K562 (cell line): ENCODE measurements around the gene SMC1A. TPM values are rescaled to one million over a fixed set of nuclear protein-coding genes. Genes with fewer than 3 reads are reported as not detected.

Source experiments
- ATAC-seq: fragments of 200-7000 bp; cut with Tn5 transposase; 3 replicates; pipeline ENCODE4 v1.9.1; 2020; ENCODE audit warnings: moderate library complexity
- BruUV-seq: library from RNA; stranded (reverse); fragments of 400-500 nt; replicated peaks from 2 replicates; lab custom pipeline; 2021; lab: Mats Ljungman, UMichigan
- CTCF ChIA-PET: fragments of 300-600 bp; formaldehyde crosslinking; extraction: SDS; loops from one replicate; lab custom pipeline; 2021; ENCODE audit warnings: low intra/inter-chr PET ratio; lab: Yijun Ruan, JAX
- POLR2A ChIA-PET: fragments of 300-600, 350-650 bp; sonication (Branson Sonifier 250); formaldehyde crosslinking; extraction: SDS; loops from one replicate; lab custom pipeline; 2021; ENCODE audit warnings: antibody characterized with exemption, inconsistent platforms; lab: Yijun Ruan, JAX
- DNase-seq, 4 experiments: peaks; one replicate each; pipeline versions ENCODE4 v3.0.0 to v3.0.0-alpha.2; 2011 to 2018; ENCODE audit warnings: low spot score in 3 of 4, mixed read lengths in 3 of 4; ENCODE audit errors: extremely low read depth in 1 of 4
- FAIRE-seq: peaks from 2 replicates; lab custom pipeline; 2011; peaks lifted over from hg19 to GRCh38; lab: Jason Lieb, UNC
- H2AFZ ChIP-seq: 2 replicates; pipeline ENCODE4 v1.6.0; 2011; ENCODE audit warnings: low read depth, low read length, control low read depth, inconsistent platforms
- H3K27ac ChIP-seq: fragments of 200-600 bp; 3 replicates; pipeline ENCODE4 v1.8.0; 2011; ENCODE audit warnings: low read depth, mild to moderate bottlenecking, control low read depth, inconsistent platforms, low read length, moderate library complexity, mixed read lengths; ENCODE audit errors: extremely low read depth
- H3K27me3 ChIP-seq, 2 experiments: fragments of 300-600 bp in 1 of 2; 2 replicates in 1 of 2; 3 replicates in 1 of 2; pipeline versions ENCODE4 v1.6.0 to v1.8.0; 2011; ENCODE audit warnings: inconsistent platforms in 2 of 2, low read length in 2 of 2, mild to moderate bottlenecking in 1 of 2, mixed read lengths in 1 of 2, moderate library complexity in 1 of 2; ENCODE audit not compliant: control insufficient read depth in 2 of 2, insufficient read depth in 2 of 2
- H3K36me3 ChIP-seq: fragments of 300-600 bp; 3 replicates; pipeline ENCODE4 v1.8.0; 2011; ENCODE audit warnings: mild to moderate bottlenecking, low read length, inconsistent platforms; ENCODE audit not compliant: control insufficient read depth, insufficient read depth
- H3K4me1 ChIP-seq, 2 experiments: fragments of 200-600 bp in 1 of 2; replicated peaks in 1 of 2; 2 replicates in 1 of 2; 3 replicates in 1 of 2; pipeline versions ENCODE4 v1.5.1 to v1.8.0; 2011; ENCODE audit warnings: inconsistent platforms in 2 of 2, low read length in 2 of 2, mild to moderate bottlenecking in 1 of 2, mixed read lengths in 1 of 2, moderate library complexity in 1 of 2; ENCODE audit not compliant: control insufficient read depth in 2 of 2, insufficient read depth in 2 of 2
- H3K4me2 ChIP-seq: 2 replicates; pipeline ENCODE4 v1.6.1; 2011; ENCODE audit warnings: low read length, control low read depth, inconsistent platforms, mixed read lengths; ENCODE audit not compliant: insufficient read depth
- H3K4me3 ChIP-seq: fragments of 200-600 bp; sonication (generic), shearing (Covaris generic); 2 replicates; pipeline ENCODE4 v1.5.1; 2016; ENCODE audit warnings: control low read depth, inconsistent platforms
- H3K79me2 ChIP-seq: fragments of 200-600 bp; 3 replicates; pipeline ENCODE4 v1.8.0; 2011; ENCODE audit warnings: low read length, inconsistent platforms; ENCODE audit not compliant: control insufficient read depth, insufficient read depth
- H3K9ac ChIP-seq, 2 experiments: 2 replicates each; pipeline versions ENCODE4 v1.6.0 to v1.6.1; 2011; ENCODE audit warnings: low read depth in 2 of 2, low read length in 2 of 2, control low read depth in 1 of 2, inconsistent platforms in 1 of 2, mild to moderate bottlenecking in 1 of 2, mixed read lengths in 1 of 2; ENCODE audit not compliant: insufficient read depth in 1 of 2
- H3K9me1 ChIP-seq: one replicate; pipeline ENCODE4 v1.6.0; 2011; ENCODE audit warnings: inconsistent platforms, mild to moderate bottlenecking, low read length, moderate library complexity; ENCODE audit not compliant: control insufficient read depth, insufficient read depth
- H3K9me3 ChIP-seq: replicated peaks from 2 replicates; pipeline ENCODE4 v1.5.1; 2011; ENCODE audit warnings: low read depth, low read length, inconsistent platforms; ENCODE audit not compliant: control insufficient read depth, insufficient read depth
- H4K20me1 ChIP-seq: replicated peaks from 2 replicates; pipeline ENCODE4 v1.6.1; 2011; ENCODE audit warnings: low read length, inconsistent platforms, mixed read lengths; ENCODE audit not compliant: control insufficient read depth, insufficient read depth
- ARNT ChIP-seq, 2 experiments: fragments of 450-650 bp; IDR thresholded peaks; 2 replicates each; pipeline ENCODE4 v1.6.1; 2016; ENCODE audit warnings: mild to moderate bottlenecking in 1 of 2
- NFRKB ChIP-seq: fragments of 450-650 bp; IDR thresholded peaks from 2 replicates; pipeline ENCODE4 v1.6.1; 2016; ENCODE audit warnings: low read depth
- PATZ1 ChIP-seq: fragments of 250-450 bp; sonication (Bioruptor Pico); IDR thresholded peaks from 2 replicates; pipeline ENCODE4 v1.5.0; 2020; ENCODE audit warnings: mild to moderate bottlenecking, borderline replicate concordance
- RERE ChIP-seq: sonication (generic); formaldehyde crosslinking; IDR thresholded peaks from 2 replicates; pipeline ENCODE4 v1.8.0; 2023; ENCODE audit warnings: missing genetic modification reagents, mild to moderate bottlenecking, borderline replicate concordance
- SAFB2 ChIP-seq: fragments of 200-400 bp; formaldehyde crosslinking; IDR thresholded peaks from 2 replicates; pipeline ENCODE4 v1.6.1; 2018; ENCODE audit warnings: borderline replicate concordance, low read length, low read depth, moderate library complexity; ENCODE audit not compliant: severe bottlenecking
- SIN3A ChIP-seq, 2 experiments: fragments of 150-350 bp in 1 of 2; IDR thresholded peaks; 2 replicates each; pipeline ENCODE4 v1.6.1; 2011 to 2016; ENCODE audit warnings: borderline replicate concordance in 2 of 2, low read depth in 2 of 2, low read length in 2 of 2, mild to moderate bottlenecking in 2 of 2, moderate library complexity in 2 of 2; ENCODE audit not compliant: control insufficient read depth in 1 of 2
- SNIP1 ChIP-seq: fragments of 450-650 bp; IDR thresholded peaks from 2 replicates; pipeline ENCODE4 v1.7.1; 2017; ENCODE audit warnings: low read depth, mild to moderate bottlenecking
- TFAP4 ChIP-seq: sonication (generic); formaldehyde crosslinking; IDR thresholded peaks from 2 replicates; pipeline ENCODE4 v1.8.0; 2022; ENCODE audit warnings: missing genetic modification reagents, mild to moderate bottlenecking, moderate library complexity, borderline replicate concordance
- ZFP91 ChIP-seq: sonication (generic); formaldehyde crosslinking; IDR thresholded peaks from 2 replicates; pipeline ENCODE4 v1.8.0; 2022; ENCODE audit warnings: mild to moderate bottlenecking, missing genetic modification reagents
- ZNF146 ChIP-seq: IDR thresholded peaks from one replicate; pipeline ENCODE4 v1.6.1; 2018; ENCODE audit warnings: missing compliant biosample characterization; ENCODE audit not compliant: unreplicated experiment
- ZNF717 ChIP-seq: fragments of 250-450 bp; sonication (Bioruptor Pico); IDR thresholded peaks from 2 replicates; pipeline ENCODE4 v1.5.0; 2021
- WGBS: fragments of 100-300 bp; shearing (Covaris generic); methylation state at CpG from one replicate; pipeline ENCODE4 v1.1.6; 2016; ENCODE audit warnings: low coverage, mixed read lengths; ENCODE audit not compliant: insufficient coverage; ENCODE audit errors: missing lambda C conversion rate; 5-methylcytosine and 5-hydroxymethylcytosine counted together
- in situ Hi-C: fragments of 300-500 bp; cut with MboI; formaldehyde crosslinking; loops from 4 replicates; pipeline ENCODE4 v1.15.0; 2018; ENCODE audit warnings: inconsistent platforms, mixed read lengths
- intact Hi-C: fragments of 100-400 bp; cut with micrococcal nuclease; formaldehyde crosslinking; loops from 2 replicates; pipeline ENCODE4 v1.14.2; 2022
- polyA plus RNA-seq, 8 experiments: library from polyadenylated mRNA; depleted of rRNA in 4 of 8; stranded (reverse) in 5 of 8; unstranded in 3 of 8; fragments of >200 nt; fragmentation: Nextera tagmentation in 2 of 8; fragmentation: Illumina TruSeq in 1 of 8; extraction: Ambion mirVana in 2 of 8; extraction: Trizol in 1 of 8; gene quantifications; 2 replicates each; pipeline versions ENCODE4 v1.2.1 to v1.2.3, GENCODE V29; 2011 to 2014; ENCODE audit warnings: inconsistent platforms in 1 of 8, missing spikeins in 1 of 8
- total RNA-seq, 7 experiments: library from RNA; depleted of rRNA in 6 of 7; stranded (reverse); fragments of >200 nt in 6 of 7; fragmentation: Illumina TruSeq in 2 of 7; extraction: Trizol in 2 of 7; gene quantifications; 2 replicates each; pipeline versions ENCODE4 v1.2.1 to v1.2.3, GENCODE V29; 2011 to 2021; ENCODE audit warnings: low replicate concordance in 1 of 7

The SMC1A gene
- total and polyA plus RNA-seq, 9 of the 15 experiments (the other 6 are each of a cell fraction or from before 2014, with no cell fraction given) = 28.5 to 126 (median 71.2) TPM

- WGBS = 10% methylated on average over 2 of the region's 2 CpGs
- FAIRE-seq (peak; percentile 6), ATAC-seq (no peak), DNase-seq (peak in 1 of 4 experiments; percentile 13)
- Histone ChIP-seq H4K20me1 (peaks cover 19% of the 10 kb centered on the region), H3K36me3 (peaks cover 39% of the 10 kb centered on the region), H3K9me1 (no peaks in the 10 kb centered on the region), H3K9ac (peak overlapping the region; percentile 87 to 100), H3K4me2 (peak overlapping the region; percentile 93), H3K4me1 (peaks cover 4 to 9% of the 10 kb centered on the region in 2 experiments; a peak in 4 of 5 replicates), H3K27me3 (no peaks in the 10 kb centered on the region), H3K4me3 (peak overlapping the region; percentile 90), H3K79me2 (peaks cover 61% of the 10 kb centered on the region), H2AFZ (no peak overlapping the region), H3K27ac (peak overlapping the region; percentile 100), H3K9me3 (no peaks in the 10 kb centered on the region)
- in situ Hi-C loops = no loop called here
- intact Hi-C loops = no loop called here
- ChIA-PET POLR2A (interaction anchor here (2.2 to 4.1 kb wide), 3 partner anchors 8 to 84 kb away, joined by 9 to 37 read pairs (median 15); no protein-coding TSS in a partner anchor), CTCF (interaction anchor here (0.6 kb wide), 1 partner anchor 1740 kb away, joined by 3 read pairs; no protein-coding TSS in a partner anchor)
- no TSS peak for BruUV-seq
- TF ChIP-seq SNIP1 (no peak), SAFB2 (no peak), ZNF146 (CRISPR knock-in tag) (no peak), RERE (no peak), ZFP91 (CRISPR knock-in tag) (no peak), ARNT (IDR thresholded peaks at IDR 0.05) (no peak), TFAP4 (0 out of 2 replicates have a peak, but pooled peaks have one; percentile 19), PATZ1 (CRISPR knock-in tag) (no peak), SIN3A (IDR thresholded peaks at IDR 0.05; ENCODE audit: borderline replicate concordance in 2 of 2, control insufficient read depth in 1 of 2, low read depth in 2 of 2, low read length in 2 of 2) (no peak), ZNF717 (CRISPR knock-in tag) (no peak), NFRKB (no peak)
Measured at GRCh38 chrX:53421125-53421524, 1.3 kb downstream of the SMC1A start.
